AG09309 (cell line): Measurements from ENCODE around the gene LSM2.
A peak's percentile ranks its signal among the peaks of the same experiment; 100 is the strongest.

Experiments
- DNase-seq: peaks from one replicate; pipeline ENCODE4 v3.0.0-alpha.2; 2010; ENCODE audit warnings: low read depth
- H3K4me3 ChIP-seq: 2 replicates; pipeline ENCODE4 v1.5.1; 2011; ENCODE audit warnings: mild to moderate bottlenecking, low read depth, low read length, moderate library complexity; ENCODE audit not compliant: control insufficient read depth
- TF ChIP-seq, protein P1 (sequence below): IDR thresholded peaks from 2 replicates; pipeline ENCODE4 v1.5.1; 2011; ENCODE audit warnings: mild to moderate bottlenecking, low read depth, low read length, inconsistent platforms; ENCODE audit not compliant: insufficient read depth, control insufficient read depth; ENCODE audit errors: missing control alignments

The LSM2 gene

DNA sequence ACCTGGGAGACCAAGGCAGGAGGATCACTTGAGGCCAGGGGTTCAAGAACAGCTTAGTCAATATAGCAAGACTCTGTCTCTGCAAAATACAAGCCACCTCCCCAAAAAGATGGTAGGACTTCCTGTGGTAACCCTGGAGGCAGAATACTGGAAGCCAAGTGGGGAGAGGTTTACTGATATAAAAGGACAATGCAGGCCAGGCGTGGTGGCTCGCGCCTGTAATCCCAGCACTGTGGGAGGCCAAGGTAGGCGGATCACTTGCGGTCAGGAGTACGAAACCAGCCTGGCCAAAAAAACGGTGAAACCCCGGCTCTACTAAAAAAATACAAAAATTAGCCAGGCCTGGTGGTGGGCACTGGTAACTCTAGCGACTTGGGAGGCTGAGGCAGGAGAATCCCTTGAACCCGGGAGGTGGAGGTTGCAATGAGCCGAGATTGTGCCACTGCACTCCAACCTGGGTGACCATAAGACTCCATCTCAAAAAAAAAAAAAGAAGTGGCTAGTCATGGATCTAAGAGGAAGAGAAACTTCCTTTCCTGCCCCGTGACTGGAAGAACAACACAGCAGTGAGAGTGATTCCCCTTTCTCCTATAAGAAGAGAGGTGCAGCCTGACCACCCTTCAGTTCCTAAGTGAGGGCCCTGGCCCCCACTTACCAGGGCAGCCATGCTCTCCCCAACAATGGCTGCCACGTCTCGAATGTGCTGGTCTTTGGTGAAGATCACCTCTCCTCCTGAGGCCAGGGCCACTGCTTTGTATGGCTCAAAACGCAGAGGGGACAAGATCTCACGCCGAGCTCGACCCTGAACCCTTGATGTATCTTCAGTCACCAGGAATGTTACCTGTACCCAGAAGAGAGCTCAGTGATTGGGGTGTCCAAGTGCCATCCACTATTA is 38.2 kb downstream of the LSM2 start:
- no peak for DNase-seq
- TF ChIP-seq, protein P1, sequence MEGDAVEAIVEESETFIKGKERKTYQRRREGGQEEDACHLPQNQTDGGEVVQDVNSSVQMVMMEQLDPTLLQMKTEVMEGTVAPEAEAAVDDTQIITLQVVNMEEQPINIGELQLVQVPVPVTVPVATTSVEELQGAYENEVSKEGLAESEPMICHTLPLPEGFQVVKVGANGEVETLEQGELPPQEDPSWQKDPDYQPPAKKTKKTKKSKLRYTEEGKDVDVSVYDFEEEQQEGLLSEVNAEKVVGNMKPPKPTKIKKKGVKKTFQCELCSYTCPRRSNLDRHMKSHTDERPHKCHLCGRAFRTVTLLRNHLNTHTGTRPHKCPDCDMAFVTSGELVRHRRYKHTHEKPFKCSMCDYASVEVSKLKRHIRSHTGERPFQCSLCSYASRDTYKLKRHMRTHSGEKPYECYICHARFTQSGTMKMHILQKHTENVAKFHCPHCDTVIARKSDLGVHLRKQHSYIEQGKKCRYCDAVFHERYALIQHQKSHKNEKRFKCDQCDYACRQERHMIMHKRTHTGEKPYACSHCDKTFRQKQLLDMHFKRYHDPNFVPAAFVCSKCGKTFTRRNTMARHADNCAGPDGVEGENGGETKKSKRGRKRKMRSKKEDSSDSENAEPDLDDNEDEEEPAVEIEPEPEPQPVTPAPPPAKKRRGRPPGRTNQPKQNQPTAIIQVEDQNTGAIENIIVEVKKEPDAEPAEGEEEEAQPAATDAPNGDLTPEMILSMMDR, result no peak
- no peak overlapping the region for H3K4me3 ChIP-seq

DNA sequence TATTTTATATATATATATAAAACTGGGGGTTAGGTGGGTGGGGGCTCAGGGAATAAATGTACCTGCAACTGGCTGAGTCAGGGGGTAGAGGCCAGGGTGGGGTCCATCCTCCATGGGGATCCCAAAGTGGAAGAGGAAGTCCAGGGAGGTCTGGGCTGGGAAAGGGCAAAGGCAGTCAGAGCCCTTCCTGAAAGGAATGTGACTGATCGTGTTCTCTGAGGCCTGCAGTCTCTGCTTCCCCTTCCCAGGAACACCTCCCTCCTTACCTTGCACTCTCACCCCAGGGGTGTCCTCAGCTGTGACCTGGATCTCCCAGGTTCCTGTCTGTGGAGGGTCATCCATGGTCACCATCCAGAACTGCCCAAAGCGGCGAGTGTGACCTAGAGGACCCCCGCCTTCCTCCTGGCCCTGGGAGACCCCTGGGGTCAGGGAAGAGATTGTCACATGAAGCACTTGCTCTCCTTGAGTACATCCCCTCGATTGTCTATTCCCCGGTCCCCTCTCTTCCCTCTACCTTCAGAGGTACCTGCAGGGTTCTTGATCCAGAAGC is 39.6 kb downstream of the LSM2 start:
- no peak overlapping the region for H3K4me3 ChIP-seq
- TF ChIP-seq, protein P1, result no peak

DNA sequence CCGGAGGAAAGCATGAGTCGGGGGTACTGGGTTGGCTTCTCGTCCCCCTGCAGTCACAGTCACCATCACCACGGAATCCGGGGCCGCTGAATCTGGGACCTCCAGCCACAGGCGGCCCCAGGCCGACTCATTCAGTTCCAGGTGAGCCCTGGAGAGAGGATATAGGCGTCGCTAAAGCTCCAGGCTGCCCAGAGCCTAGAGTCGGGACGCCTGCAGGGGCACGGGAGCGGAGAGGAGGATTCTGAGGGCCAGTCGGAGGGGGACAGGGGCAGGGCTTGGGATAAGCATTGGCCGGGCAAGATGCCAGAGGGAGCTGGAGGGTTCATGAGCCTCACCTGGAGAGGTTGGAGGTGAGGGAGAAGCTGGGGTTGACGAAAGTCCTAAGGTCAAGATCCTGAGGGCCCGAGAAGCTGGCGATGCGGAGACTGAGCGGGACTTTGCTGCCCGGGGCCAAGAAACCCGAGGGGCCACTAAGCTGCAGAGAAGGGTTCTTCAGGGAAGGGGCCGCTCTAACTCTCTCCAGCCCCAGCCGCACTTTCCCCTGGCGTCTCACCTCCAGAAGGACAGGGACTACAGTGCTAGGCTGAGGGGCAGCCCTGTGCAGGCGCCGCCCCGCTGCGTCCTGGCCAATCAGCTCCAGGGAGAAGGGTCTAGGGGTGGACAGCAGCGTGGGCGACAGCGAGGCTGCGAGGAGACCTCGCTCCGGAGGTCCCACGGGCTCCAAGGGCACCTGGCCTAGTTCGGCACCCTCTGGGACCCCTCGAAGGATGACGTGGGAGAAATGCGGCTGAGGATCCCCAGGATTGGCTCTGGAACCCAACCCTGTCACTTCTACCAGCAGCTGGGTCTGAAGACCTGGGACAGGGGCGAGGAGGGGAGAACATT is 40.6 kb downstream of the LSM2 start:
- peak overlapping the region; percentile 9 for H3K4me3 ChIP-seq
- TF ChIP-seq, protein P1, result no peak
- no peak for DNase-seq

More for the DNA sequence above, 39.6 kb downstream of the LSM2 start:
- no peak for DNase-seq

DNA sequence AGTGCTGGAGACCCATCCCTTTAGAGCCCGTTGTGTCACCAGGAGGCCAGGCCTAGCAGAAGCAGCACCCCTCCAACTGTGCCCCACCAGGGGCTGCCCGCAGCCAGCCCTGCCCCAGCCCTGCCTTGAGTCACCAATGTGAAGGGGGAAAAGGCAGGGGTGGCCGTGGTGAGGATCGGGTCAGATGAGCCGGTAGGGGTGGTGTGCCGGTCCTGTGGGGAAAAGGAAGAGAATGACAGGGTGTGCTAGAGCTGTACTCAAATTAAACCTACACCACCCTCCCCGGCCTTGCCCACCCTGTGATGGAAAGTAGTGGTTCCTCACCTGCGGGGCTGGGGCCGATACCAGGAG is 41.2 kb downstream of the LSM2 start:
- no peak overlapping the region for H3K4me3 ChIP-seq
- TF ChIP-seq, protein P1, result no peak
- DNase-seq, result no peak

DNA sequence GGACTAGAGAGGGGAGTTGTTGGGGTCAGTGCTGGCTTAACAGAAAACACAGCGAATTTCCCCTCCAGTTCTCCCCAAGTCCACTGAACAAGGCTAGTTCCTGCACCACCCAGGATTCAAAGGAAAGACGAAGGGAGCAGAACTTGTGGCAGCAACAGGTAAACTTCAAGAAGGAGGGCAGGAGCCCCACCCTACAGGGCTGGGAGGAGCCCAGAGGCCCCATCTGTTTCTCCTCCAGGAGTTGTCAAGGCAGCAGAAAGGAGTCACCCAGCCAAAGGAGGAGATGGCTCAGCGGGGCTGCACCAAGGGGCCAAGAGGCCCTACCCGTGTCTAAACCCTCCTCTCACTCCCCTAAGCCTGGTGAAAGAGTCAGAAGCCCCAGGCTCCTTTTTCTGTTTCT is 42.6 kb downstream of the LSM2 start:
- TF ChIP-seq, protein P1, result no peak
- DNase-seq, result no peak
- H3K4me3 ChIP-seq, result no peak overlapping the region

DNA sequence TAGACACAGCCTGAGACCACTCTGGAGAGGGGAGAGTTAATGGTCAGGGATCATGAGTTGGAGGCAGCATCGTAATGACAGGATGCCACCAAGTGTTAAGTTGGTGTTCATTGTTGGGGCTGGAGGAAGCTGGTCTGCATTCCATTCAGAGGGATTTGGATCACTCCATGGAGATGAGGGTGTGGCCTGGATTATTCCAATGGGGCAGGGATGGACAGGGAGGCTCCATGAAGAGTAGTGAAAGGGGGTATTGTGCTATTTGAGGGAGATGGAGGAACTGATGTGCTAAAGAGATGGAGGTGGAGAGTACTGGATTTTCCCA is 43.2 kb downstream of the LSM2 start:
- no peak for DNase-seq
- TF ChIP-seq, protein P1, result no peak
- no peak overlapping the region for H3K4me3 ChIP-seq
